GM12878 (cell line): ENCODE results near the gene EIF2S2.

Experiments
- IKZF2 ChIP-seq, 2 experiments: fragments of 450-650 bp; IDR thresholded peaks; 2 replicates each; pipeline ENCODE4 v1.6.1; 2017; ENCODE audit warnings: mild to moderate bottlenecking in 2 of 2, moderate library complexity in 2 of 2
- NFYB ChIP-seq: IDR thresholded peaks from 2 replicates; pipeline ENCODE4 v1.6.1; 2011; ENCODE audit warnings: low read depth, mild to moderate bottlenecking, low read length, improper control_type of control experiment, moderate library complexity; ENCODE audit not compliant: insufficient read depth
- NR2C1 ChIP-seq: fragments of 450-650 bp; IDR thresholded peaks from 2 replicates; pipeline ENCODE4 v1.6.1; 2017; ENCODE audit warnings: antibody characterized with exemption, mild to moderate bottlenecking, moderate library complexity
- TF ChIP-seq, protein P1 (sequence below), 3 experiments: IDR thresholded peaks in 2 of 3; conservative IDR thresholded peaks in 1 of 3; 2 replicates each; pipeline ENCODE4 v1.5.1; 2011; ENCODE audit warnings: low read depth in 3 of 3, low read length in 3 of 3, mild to moderate bottlenecking in 3 of 3, control low read depth in 2 of 3, moderate library complexity in 2 of 3, inconsistent platforms in 1 of 3, mixed read lengths in 1 of 3; ENCODE audit not compliant: control insufficient read depth in 2 of 3, insufficient read depth in 1 of 3; ENCODE audit errors: extremely low read depth in 1 of 3

DNA sequence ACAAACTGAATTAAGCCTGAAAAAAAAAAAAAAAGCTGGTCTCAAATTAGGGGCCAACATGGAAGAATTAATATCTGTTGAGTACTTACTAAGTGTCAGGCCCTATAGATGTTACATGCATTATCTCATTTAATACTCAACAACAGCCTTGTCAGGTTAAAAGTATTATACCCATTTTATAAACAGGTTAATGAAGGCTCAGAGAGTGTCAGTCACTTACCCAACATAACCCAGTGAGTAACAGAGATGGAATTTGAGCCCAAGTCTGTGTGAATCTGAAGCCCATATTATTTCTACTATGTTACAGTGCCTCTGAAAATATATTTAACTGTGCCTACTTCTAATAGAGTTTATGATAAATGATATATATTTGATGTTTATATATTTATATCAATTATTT lies 11.3 kb upstream of the EIF2S2 start:
- TF ChIP-seq NFYB (no peak), IKZF2 (IDR thresholded peaks at IDR 0.05) (no peak), NR2C1 (no peak)
- TF ChIP-seq, protein P1, sequence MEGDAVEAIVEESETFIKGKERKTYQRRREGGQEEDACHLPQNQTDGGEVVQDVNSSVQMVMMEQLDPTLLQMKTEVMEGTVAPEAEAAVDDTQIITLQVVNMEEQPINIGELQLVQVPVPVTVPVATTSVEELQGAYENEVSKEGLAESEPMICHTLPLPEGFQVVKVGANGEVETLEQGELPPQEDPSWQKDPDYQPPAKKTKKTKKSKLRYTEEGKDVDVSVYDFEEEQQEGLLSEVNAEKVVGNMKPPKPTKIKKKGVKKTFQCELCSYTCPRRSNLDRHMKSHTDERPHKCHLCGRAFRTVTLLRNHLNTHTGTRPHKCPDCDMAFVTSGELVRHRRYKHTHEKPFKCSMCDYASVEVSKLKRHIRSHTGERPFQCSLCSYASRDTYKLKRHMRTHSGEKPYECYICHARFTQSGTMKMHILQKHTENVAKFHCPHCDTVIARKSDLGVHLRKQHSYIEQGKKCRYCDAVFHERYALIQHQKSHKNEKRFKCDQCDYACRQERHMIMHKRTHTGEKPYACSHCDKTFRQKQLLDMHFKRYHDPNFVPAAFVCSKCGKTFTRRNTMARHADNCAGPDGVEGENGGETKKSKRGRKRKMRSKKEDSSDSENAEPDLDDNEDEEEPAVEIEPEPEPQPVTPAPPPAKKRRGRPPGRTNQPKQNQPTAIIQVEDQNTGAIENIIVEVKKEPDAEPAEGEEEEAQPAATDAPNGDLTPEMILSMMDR (IDR thresholded peaks at IDR 0.05 in 2 of 3, conservative IDR thresholded peaks at IDR 0.05 in 1 of 3; ENCODE audit: control insufficient read depth in 2 of 3, extremely low read depth in 1 of 3, insufficient read depth in 1 of 3, low read depth in 3 of 3, low read length in 3 of 3), result no peak
